ENCODE measurements around the gene SCARB1.

SCARB1 gene

DNA sequence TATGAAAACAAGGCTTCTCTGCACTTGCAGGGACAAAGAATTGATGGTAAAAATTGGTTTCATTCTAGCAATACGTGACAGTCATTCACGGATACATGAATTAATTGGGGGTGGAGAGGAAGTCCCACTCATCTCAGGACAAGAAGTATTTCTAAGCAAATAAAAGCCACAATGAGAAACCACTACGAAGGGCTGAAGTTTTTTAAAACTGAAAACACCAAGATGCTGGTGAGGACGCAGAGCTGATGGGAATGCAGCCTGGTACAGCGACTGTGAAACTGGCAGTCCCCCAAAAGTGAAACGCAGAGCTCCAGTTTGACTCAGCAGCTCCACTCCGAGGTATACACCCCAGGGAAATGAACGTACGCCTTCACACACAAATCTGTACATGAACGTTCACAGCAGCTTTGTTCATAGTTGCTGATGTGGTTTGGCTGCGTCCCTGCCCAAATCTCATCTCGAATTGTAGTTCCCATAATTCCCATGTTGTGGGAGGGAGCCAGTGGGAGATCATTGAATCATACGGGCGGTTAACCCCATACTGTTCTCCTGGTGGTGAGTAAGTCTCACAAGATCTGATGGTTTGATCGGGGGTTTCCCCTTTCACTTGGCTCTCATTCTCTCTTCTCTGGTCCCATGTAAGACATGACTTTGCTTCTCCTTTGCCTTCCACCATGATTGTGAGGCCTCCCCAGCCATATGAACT lies 89.0 kb downstream of the SCARB1 start:
- CTCF ChIA-PET = interaction anchor here (0.6 to 6.2 kb wide), 4 partner anchors 80 to 737 kb away, joined by 3 to 52 read pairs (median 4); no protein-coding TSS in a partner anchor
- POLR2A ChIA-PET = interaction anchor here (0.7 kb wide), 1 partner anchor 1112 kb away, joined by 5 read pairs; no protein-coding TSS in a partner anchor
- H3K4me3 ChIP-seq (ENCODE audit: low read depth, low read length) = no peak overlapping the region
- H3K36me3 ChIP-seq (ENCODE audit: control insufficient read depth in 2 of 2, insufficient read depth in 1 of 2, low read length in 2 of 2) = no peaks in the 10 kb centered on the region
- TF ChIP-seq, protein P1, sequence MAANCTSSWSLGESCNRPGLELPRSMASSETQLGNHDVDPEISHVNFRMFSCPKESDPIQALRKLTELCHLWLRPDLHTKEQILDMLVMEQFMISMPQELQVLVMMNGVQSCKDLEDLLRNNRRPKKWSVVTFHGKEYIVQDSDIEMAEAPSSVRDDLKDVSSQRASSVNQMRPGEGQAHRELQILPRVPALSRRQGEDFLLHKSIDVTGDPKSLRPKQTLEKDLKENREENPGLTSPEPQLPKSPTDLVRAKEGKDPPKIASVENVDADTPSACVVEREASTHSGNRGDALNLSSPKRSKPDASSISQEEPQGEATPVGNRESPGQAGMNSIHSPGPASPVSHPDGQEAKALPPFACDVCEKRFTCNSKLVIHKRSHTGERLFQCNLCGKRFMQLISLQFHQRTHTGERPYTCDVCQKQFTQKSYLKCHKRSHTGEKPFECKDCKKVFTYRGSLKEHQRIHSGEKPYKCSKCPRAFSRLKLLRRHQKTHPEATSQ (tag by site-specific recombination; IDR thresholded peaks at IDR 0.05) = no peak
- no peak for TF ChIP-seq ZXDB (tag by site-specific recombination; IDR thresholded peaks at IDR 0.05)
- no peak for TF ChIP-seq ZNF223 (tag by site-specific recombination; IDR thresholded peaks at IDR 0.05)
- no peak for TF ChIP-seq ZNF530 (tag by site-specific recombination; IDR thresholded peaks at IDR 0.05; ENCODE audit: low read depth)
- no peak for TF ChIP-seq ZNF670 (tag by site-specific recombination; IDR thresholded peaks at IDR 0.05; ENCODE audit: low read depth)
- no peak for TF ChIP-seq RBAK (tag by site-specific recombination; IDR thresholded peaks at IDR 0.05)
- TF ChIP-seq ZNF701 (tag by site-specific recombination; IDR thresholded peaks at IDR 0.05) = no peak
- TF ChIP-seq, protein P2, sequence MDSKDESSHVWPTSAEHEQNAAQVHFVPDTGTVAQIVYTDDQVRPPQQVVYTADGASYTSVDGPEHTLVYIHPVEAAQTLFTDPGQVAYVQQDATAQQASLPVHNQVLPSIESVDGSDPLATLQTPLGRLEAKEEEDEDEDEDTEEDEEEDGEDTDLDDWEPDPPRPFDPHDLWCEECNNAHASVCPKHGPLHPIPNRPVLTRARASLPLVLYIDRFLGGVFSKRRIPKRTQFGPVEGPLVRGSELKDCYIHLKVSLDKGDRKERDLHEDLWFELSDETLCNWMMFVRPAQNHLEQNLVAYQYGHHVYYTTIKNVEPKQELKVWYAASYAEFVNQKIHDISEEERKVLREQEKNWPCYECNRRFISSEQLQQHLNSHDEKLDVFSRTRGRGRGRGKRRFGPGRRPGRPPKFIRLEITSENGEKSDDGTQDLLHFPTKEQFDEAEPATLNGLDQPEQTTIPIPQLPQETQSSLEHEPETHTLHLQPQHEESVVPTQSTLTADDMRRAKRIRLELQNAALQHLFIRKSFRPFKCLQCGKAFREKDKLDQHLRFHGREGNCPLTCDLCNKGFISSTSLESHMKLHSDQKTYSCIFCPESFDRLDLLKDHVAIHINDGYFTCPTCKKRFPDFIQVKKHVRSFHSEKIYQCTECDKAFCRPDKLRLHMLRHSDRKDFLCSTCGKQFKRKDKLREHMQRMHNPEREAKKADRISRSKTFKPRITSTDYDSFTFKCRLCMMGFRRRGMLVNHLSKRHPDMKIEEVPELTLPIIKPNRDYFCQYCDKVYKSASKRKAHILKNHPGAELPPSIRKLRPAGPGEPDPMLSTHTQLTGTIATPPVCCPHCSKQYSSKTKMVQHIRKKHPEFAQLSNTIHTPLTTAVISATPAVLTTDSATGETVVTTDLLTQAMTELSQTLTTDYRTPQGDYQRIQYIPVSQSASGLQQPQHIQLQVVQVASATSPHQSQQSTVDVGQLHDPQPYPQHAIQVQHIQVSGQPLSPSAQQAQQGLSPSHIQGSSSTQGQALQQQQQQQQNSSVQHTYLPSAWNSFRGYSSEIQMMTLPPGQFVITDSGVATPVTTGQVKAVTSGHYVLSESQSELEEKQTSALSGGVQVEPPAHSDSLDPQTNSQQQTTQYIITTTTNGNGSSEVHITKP (tag by site-specific recombination; IDR thresholded peaks at IDR 0.05) = 0 out of 2 replicates have a peak, but pooled peaks have one; percentile 21
- TF ChIP-seq, protein P3, sequence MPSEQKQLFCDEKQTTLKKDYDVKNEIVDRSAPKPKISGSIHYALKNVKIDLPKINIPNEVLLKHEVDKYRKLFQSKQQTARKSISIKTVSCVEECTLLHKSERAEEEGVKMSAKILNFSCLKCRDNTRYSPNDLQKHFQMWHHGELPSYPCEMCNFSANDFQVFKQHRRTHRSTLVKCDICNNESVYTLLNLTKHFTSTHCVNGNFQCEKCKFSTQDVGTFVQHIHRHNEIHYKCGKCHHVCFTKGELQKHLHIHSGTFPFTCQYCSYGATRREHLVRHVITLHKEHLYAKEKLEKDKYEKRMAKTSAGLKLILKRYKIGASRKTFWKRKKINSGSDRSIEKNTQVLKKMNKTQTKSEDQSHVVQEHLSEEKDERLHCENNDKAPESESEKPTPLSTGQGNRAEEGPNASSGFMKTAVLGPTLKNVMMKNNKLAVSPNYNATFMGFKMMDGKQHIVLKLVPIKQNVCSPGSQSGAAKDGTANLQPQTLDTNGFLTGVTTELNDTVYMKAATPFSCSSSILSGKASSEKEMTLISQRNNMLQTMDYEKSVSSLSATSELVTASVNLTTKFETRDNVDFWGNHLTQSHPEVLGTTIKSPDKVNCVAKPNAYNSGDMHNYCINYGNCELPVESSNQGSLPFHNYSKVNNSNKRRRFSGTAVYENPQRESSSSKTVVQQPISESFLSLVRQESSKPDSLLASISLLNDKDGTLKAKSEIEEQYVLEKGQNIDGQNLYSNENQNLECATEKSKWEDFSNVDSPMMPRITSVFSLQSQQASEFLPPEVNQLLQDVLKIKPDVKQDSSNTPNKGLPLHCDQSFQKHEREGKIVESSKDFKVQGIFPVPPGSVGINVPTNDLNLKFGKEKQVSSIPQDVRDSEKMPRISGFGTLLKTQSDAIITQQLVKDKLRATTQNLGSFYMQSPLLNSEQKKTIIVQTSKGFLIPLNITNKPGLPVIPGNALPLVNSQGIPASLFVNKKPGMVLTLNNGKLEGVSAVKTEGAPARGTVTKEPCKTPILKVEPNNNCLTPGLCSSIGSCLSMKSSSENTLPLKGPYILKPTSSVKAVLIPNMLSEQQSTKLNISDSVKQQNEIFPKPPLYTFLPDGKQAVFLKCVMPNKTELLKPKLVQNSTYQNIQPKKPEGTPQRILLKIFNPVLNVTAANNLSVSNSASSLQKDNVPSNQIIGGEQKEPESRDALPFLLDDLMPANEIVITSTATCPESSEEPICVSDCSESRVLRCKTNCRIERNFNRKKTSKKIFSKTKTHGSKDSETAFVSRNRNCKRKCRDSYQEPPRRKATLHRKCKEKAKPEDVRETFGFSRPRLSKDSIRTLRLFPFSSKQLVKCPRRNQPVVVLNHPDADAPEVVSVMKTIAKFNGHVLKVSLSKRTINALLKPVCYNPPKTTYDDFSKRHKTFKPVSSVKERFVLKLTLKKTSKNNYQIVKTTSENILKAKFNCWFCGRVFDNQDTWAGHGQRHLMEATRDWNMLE (tag by site-specific recombination; conservative IDR thresholded peaks at IDR 0.05; ENCODE audit: low read depth) = no peak
- no peak for TF ChIP-seq KLF16 (tag by site-specific recombination; IDR thresholded peaks at IDR 0.05)
- no peak for TF ChIP-seq ZSCAN30 (tag by site-specific recombination; IDR thresholded peaks at IDR 0.05)
- 0 out of 2 replicates have a peak, but pooled peaks have one; percentile 18 for TF ChIP-seq ZFHX2 (tag by site-specific recombination; conservative IDR thresholded peaks at IDR 0.05)
- no peak for TF ChIP-seq ZNF791 (tag by site-specific recombination; IDR thresholded peaks at IDR 0.05)
- TF ChIP-seq ZIC2 (tag by site-specific recombination; IDR thresholded peaks at IDR 0.05) = peak; percentile 48
- TF ChIP-seq, protein P4, sequence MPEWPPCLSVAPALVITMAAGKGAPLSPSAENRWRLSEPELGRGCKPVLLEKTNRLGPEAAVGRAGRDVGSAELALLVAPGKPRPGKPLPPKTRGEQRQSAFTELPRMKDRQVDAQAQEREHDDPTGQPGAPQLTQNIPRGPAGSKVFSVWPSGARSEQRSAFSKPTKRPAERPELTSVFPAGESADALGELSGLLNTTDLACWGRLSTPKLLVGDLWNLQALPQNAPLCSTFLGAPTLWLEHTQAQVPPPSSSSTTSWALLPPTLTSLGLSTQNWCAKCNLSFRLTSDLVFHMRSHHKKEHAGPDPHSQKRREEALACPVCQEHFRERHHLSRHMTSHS (tag by site-specific recombination; IDR thresholded peaks at IDR 0.05) = no peak
- no peak for TF ChIP-seq GLI4 (tag by site-specific recombination; IDR thresholded peaks at IDR 0.05)
- TF ChIP-seq ZNF501 (tag by site-specific recombination; IDR thresholded peaks at IDR 0.05) = no peak
- TF ChIP-seq, protein P5, sequence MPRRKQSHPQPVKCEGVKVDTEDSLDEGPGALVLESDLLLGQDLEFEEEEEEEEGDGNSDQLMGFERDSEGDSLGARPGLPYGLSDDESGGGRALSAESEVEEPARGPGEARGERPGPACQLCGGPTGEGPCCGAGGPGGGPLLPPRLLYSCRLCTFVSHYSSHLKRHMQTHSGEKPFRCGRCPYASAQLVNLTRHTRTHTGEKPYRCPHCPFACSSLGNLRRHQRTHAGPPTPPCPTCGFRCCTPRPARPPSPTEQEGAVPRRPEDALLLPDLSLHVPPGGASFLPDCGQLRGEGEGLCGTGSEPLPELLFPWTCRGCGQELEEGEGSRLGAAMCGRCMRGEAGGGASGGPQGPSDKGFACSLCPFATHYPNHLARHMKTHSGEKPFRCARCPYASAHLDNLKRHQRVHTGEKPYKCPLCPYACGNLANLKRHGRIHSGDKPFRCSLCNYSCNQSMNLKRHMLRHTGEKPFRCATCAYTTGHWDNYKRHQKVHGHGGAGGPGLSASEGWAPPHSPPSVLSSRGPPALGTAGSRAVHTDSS (tag by site-specific recombination; IDR thresholded peaks at IDR 0.05) = no peak
- no peaks in the 10 kb centered on the region for H3K4me1 ChIP-seq (ENCODE audit: control insufficient read depth, insufficient read depth, low read length)
- no peak overlapping the region for H3K27ac ChIP-seq (ENCODE audit: extremely low read depth, low read depth, low read length)
- no peaks in the 10 kb centered on the region for H3K9me3 ChIP-seq (ENCODE audit: control insufficient read depth, insufficient read depth, low read depth, low read length)
